Measurements from ENCODE around the gene RETN.
A peak's percentile ranks its signal among the peaks of the same experiment; 100 is the strongest.

RETN gene

GRCh38 chr19:7668842-7669241 lies at the start of gene RETN:
RETN (plus strand) TSS chr19:7669049; CDS start chr19:7669327, 278 bp downstream.
- H3K9ac ChIP-seq (ENCODE audit: low read depth, low read length), result peak within 1 kb of the TSS; percentile 3; the same call in 1 of the 2 replicates
- no peaks in the 10 kb centered on the region for H3K9me3 ChIP-seq (ENCODE audit: control insufficient read depth, insufficient read depth, low read length)
- no peaks in the 10 kb centered on the region for H3K4me1 ChIP-seq (ENCODE audit: insufficient read depth, low read length)
- no peaks in the 10 kb centered on the region for H3K36me3 ChIP-seq (ENCODE audit: insufficient read depth, low read length)

GRCh38 chr19:7619671-7620441 lies 49.0 kb upstream of the RETN start:
- Histone ChIP-seq H3K36me3 (ENCODE audit: insufficient read depth, low read length) (no peaks in the 10 kb centered on the region; the same call in 1 of the 2 replicates), H3K4me1 (ENCODE audit: insufficient read depth, low read length) (no peaks in the 10 kb centered on the region), H3K9ac (ENCODE audit: low read depth, low read length) (no peak overlapping the region)

GRCh38 chr19:7620442-7621412 lies 48.1 kb upstream of the RETN start:
- no peaks in the 10 kb centered on the region; the same call in 1 of the 2 replicates for H3K36me3 ChIP-seq (ENCODE audit: insufficient read depth, low read length)
- no peaks in the 10 kb centered on the region for H3K9me3 ChIP-seq (ENCODE audit: control insufficient read depth, insufficient read depth, low read length)
- H3K9ac ChIP-seq (ENCODE audit: low read depth, low read length), result no peak overlapping the region
- H3K4me1 ChIP-seq (ENCODE audit: insufficient read depth, low read length), result no peaks in the 10 kb centered on the region

More at GRCh38 chr19:7619671-7620441, 49.0 kb upstream of the RETN start:
- no peaks in the 10 kb centered on the region for H3K9me3 ChIP-seq (ENCODE audit: control insufficient read depth, insufficient read depth, low read length)

- Histone ChIP-seq H3K4me1 (ENCODE audit: insufficient read depth, low read length) (0 out of 2 replicates have a peak, but pooled peaks cover under 1% of the 10 kb centered on the region), H3K36me3 (ENCODE audit: insufficient read depth, low read length) (no peaks in the 10 kb centered on the region; the same call in 1 of the 2 replicates), H3K9ac (ENCODE audit: low read depth, low read length) (no peak overlapping the region), H3K9me3 (ENCODE audit: control insufficient read depth, insufficient read depth, low read length) (no peaks in the 10 kb centered on the region)
These were observed 45.7 kb upstream of the RETN start for GRCh38 chr19:7622933-7623685.

- peaks cover 6% of the 10 kb centered on the region; the same call in 1 of the 2 replicates for H3K4me1 ChIP-seq (ENCODE audit: insufficient read depth, low read length)
- H3K9me3 ChIP-seq (ENCODE audit: control insufficient read depth, insufficient read depth, low read length), result no peaks in the 10 kb centered on the region
- no peaks in the 10 kb centered on the region; the same call in 1 of the 2 replicates for H3K36me3 ChIP-seq (ENCODE audit: insufficient read depth, low read length)
- no peak overlapping the region for H3K9ac ChIP-seq (ENCODE audit: low read depth, low read length)
These were observed 44.9 kb upstream of the RETN start for GRCh38 chr19:7623725-7624603.

- H3K9ac ChIP-seq (ENCODE audit: low read depth, low read length), result no peak overlapping the region
- H3K36me3 ChIP-seq (ENCODE audit: insufficient read depth, low read length), result no peaks in the 10 kb centered on the region; the same call in 1 of the 2 replicates
- H3K9me3 ChIP-seq (ENCODE audit: control insufficient read depth, insufficient read depth, low read length), result no peaks in the 10 kb centered on the region
- peaks cover 6% of the 10 kb centered on the region; the same call in 1 of the 2 replicates for H3K4me1 ChIP-seq (ENCODE audit: insufficient read depth, low read length)
These were observed 44.0 kb upstream of the RETN start for GRCh38 chr19:7624810-7625209.

GRCh38 chr19:7625763-7626372 lies 43.0 kb upstream of the RETN start:
- no peak overlapping the region for H3K9ac ChIP-seq (ENCODE audit: low read depth, low read length)
- no peaks in the 10 kb centered on the region for H3K9me3 ChIP-seq (ENCODE audit: control insufficient read depth, insufficient read depth, low read length)
- H3K4me1 ChIP-seq (ENCODE audit: insufficient read depth, low read length), result peaks cover 6% of the 10 kb centered on the region; the same call in 1 of the 2 replicates
- H3K36me3 ChIP-seq (ENCODE audit: insufficient read depth, low read length), result no peaks in the 10 kb centered on the region; the same call in 1 of the 2 replicates

GRCh38 chr19:7627166-7627565 lies 41.7 kb upstream of the RETN start:
- Histone ChIP-seq H3K9me3 (ENCODE audit: control insufficient read depth, insufficient read depth, low read length) (no peaks in the 10 kb centered on the region), H3K36me3 (ENCODE audit: insufficient read depth, low read length) (no peaks in the 10 kb centered on the region; the same call in 1 of the 2 replicates), H3K9ac (ENCODE audit: low read depth, low read length) (no peak overlapping the region), H3K4me1 (ENCODE audit: insufficient read depth, low read length) (peaks cover 6% of the 10 kb centered on the region; the same call in 1 of the 2 replicates)

- Histone ChIP-seq H3K9me3 (ENCODE audit: control insufficient read depth, insufficient read depth, low read length) (no peaks in the 10 kb centered on the region), H3K36me3 (ENCODE audit: insufficient read depth, low read length) (no peaks in the 10 kb centered on the region), H3K4me1 (ENCODE audit: insufficient read depth, low read length) (peaks cover 6% of the 10 kb centered on the region; the same call in 1 of the 2 replicates), H3K9ac (ENCODE audit: low read depth, low read length) (peak overlapping the region; percentile 99)
These were observed 40.1 kb upstream of the RETN start for GRCh38 chr19:7628589-7629311.

- Histone ChIP-seq H3K9ac (ENCODE audit: low read depth, low read length) (peak within 1 kb of the TSS; percentile 99), H3K9me3 (ENCODE audit: control insufficient read depth, insufficient read depth, low read length) (no peaks in the 10 kb centered on the region), H3K4me1 (ENCODE audit: insufficient read depth, low read length) (peaks cover 6% of the 10 kb centered on the region; the same call in 1 of the 2 replicates), H3K36me3 (ENCODE audit: insufficient read depth, low read length) (no peaks in the 10 kb centered on the region)
These were observed 39.3 kb upstream of the RETN start, which contains the start of the genes PET100 and XAB2 for GRCh38 chr19:7629347-7630054. PET100 (plus strand) TSS chr19:7629793; CDS start chr19:7629834, 41 bp downstream. XAB2 (minus strand) TSS chr19:7629545; CDS start chr19:7629527, 18 bp downstream.

- Histone ChIP-seq H3K9ac (ENCODE audit: low read depth, low read length) (no peak overlapping the region), H3K36me3 (ENCODE audit: insufficient read depth, low read length) (no peaks in the 10 kb centered on the region), H3K9me3 (ENCODE audit: control insufficient read depth, insufficient read depth, low read length) (no peaks in the 10 kb centered on the region), H3K4me1 (ENCODE audit: insufficient read depth, low read length) (peaks cover 6% of the 10 kb centered on the region)
These were observed 37.3 kb upstream of the RETN start for GRCh38 chr19:7631577-7631976.

All from ES-I3 (cell line).